Natural killer cell treated with Interleukin-12 subunit alpha and Interleukin-12 subunit beta and Interleukin-15 and Interleukin-18, amount 100 ng/mL, for 72 hours (primary cell): Measurements from ENCODE around the gene PPP1R1B. TPM values are rescaled to one million over a fixed set of nuclear protein-coding genes. Genes with fewer than 3 reads are reported as not detected.

ENCODE experiments used
- ATAC-seq, 2 donors: fragments of 150-1000 bp; cut with Tn5 transposase in 1 of 2; sonication (Bioruptor Pico), chemical (Tn5 transposase) in 1 of 2; 2 replicates each; pipeline ENCODE4 v1.10.0; 2021
- DNase-seq: peaks from one replicate; pipeline ENCODE4 v3.0.0; 2022; ENCODE audit warnings: low spot score
- H3K27ac Mint-ChIP-seq, 2 donors: 1 replicate in 1 of 2; 2 replicates in 1 of 2; pipeline ENCODE4 v1.8.0; 2022; ENCODE audit warnings: mixed read lengths in 2 of 2, mild to moderate bottlenecking in 1 of 2, moderate library complexity in 1 of 2
- H3K27me3 Mint-ChIP-seq, 2 donors: 1 replicate in 1 of 2; 2 replicates in 1 of 2; pipeline ENCODE4 v1.8.0; 2022; ENCODE audit warnings: mixed read lengths in 2 of 2
- H3K36me3 Mint-ChIP-seq: one replicate; pipeline ENCODE4 v1.8.0; 2022; ENCODE audit warnings: mixed read lengths
- H3K4me1 Mint-ChIP-seq, 2 donors: 1 replicate in 1 of 2; 2 replicates in 1 of 2; pipeline ENCODE4 v1.8.0; 2022; ENCODE audit warnings: low read depth in 2 of 2, mixed read lengths in 2 of 2, mild to moderate bottlenecking in 1 of 2
- H3K4me3 Mint-ChIP-seq: one replicate; pipeline ENCODE4 v1.8.0; 2022; ENCODE audit warnings: mixed read lengths
- H3K9me3 Mint-ChIP-seq: 2 replicates; pipeline ENCODE4 v1.8.0; 2022; ENCODE audit warnings: mixed read lengths
- total RNA-seq, 2 donors: library from RNA; stranded (reverse); gene quantifications; one replicate each; pipeline ENCODE4 v1.2.3, GENCODE V29; 2022

PPP1R1B gene
- total RNA-seq, 2 donors from 2014 or later, result not detected

DNA sequence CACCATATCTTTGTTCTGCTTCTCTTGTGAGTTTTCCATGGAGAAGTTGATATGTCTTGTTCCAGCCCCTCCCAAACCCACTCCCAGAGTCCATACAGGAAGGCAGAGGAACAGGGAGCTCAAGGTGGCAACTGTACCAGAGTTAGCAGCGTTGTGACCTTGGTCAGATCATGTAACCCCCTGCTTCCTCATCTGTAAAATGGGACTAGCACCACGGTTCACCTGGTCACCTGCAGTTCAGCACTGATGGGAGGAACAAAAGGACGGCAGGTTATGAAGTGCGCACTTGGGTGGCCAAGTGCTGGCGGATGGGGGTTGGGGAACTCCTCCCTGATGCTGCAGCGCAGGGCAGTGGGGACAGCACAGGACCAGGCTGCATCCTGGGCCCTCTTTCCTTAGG is 11.3 kb upstream of the PPP1R1B start:
- H3K9me3 Mint-ChIP-seq, result no peaks in the 10 kb centered on the region
- no peak overlapping the region for H3K4me3 Mint-ChIP-seq
- H3K4me1 Mint-ChIP-seq, result peaks cover 0 to 6% of the 10 kb centered on the region in 2 donors
- H3K36me3 Mint-ChIP-seq, result no peaks in the 10 kb centered on the region
- ATAC-seq, result no peak
- no peak overlapping the region for H3K27ac Mint-ChIP-seq
- no peak for DNase-seq
- H3K27me3 Mint-ChIP-seq, result peaks cover 20 to 23% of the 10 kb centered on the region in 2 donors

DNA sequence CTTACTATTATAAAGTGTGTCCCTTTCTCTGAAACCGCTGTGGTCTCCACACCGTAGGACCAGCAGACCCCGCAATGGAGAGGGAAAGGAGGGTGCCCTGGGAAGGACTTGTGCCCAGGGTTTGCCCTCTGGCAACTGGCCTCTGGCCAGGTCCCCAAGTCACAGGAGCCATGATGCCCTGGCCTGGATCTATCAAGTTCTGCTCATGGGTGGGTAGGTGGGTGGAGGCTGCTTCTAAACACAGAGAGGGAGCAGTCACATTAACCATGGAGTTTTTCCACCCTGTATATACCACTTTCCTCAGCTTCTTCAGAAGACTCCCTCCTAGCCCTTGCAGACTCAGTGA is 9.7 kb upstream of the PPP1R1B start:
- no peaks in the 10 kb centered on the region for H3K9me3 Mint-ChIP-seq
- ATAC-seq, result no peak
- no peak for DNase-seq
- peaks cover 16 to 18% of the 10 kb centered on the region in 2 donors for H3K27me3 Mint-ChIP-seq
- no peak overlapping the region for H3K27ac Mint-ChIP-seq
- peak overlapping the region; percentile 20 for H3K4me3 Mint-ChIP-seq
- H3K4me1 Mint-ChIP-seq, result peaks cover 4 to 10% of the 10 kb centered on the region in 2 donors
- no peaks in the 10 kb centered on the region for H3K36me3 Mint-ChIP-seq

DNA sequence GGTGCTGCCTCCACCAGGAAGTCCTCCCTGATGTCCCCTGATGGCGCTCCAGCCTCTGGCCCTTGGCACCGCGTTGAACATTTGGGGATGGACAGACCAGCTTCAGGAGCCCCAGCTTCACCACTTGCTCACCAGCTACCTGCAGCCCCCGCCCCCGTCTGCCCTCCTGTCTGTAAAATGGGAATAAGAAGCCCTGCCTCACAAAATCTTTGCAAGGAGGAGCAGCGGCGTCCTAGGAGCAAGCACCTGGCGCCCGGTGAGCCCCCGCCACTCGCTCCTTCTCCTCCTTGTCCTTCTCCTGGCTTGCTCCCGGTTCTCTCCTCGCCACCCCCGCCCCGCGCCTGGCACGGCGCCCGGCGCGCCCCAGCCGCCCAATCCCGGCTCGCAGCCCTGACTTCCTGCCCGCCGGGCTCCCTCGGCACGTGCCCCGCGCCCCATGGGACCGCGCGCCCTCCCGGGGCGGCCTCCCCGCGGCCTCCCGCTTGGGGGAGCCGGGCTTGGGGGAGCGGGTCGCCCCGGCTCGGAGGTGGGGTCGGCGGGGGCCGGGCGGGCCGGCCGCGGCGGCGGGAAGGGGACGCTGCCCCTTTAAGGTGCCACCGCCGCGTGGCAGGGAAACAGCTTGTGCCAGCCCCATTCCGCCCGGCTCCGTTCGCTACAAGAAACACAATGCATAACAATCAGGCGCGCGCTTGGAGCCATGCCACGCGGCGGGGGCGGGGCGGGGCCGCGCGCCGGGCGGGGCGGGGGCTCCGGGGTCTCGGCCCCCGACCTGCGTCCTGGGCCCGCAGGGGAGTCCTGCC is 9.1 kb upstream of the PPP1R1B start:
- H3K27me3 Mint-ChIP-seq, result peaks cover 16 to 18% of the 10 kb centered on the region in 2 donors
- DNase-seq, result no peak
- no peaks in the 10 kb centered on the region for H3K36me3 Mint-ChIP-seq
- peaks cover 10 to 13% of the 10 kb centered on the region in 2 donors for H3K4me1 Mint-ChIP-seq
- H3K4me3 Mint-ChIP-seq, result peak overlapping the region; percentile 85
- H3K27ac Mint-ChIP-seq, result no peak overlapping the region
- ATAC-seq, result peak; percentile 15 to 32
- H3K9me3 Mint-ChIP-seq, result no peaks in the 10 kb centered on the region

DNA sequence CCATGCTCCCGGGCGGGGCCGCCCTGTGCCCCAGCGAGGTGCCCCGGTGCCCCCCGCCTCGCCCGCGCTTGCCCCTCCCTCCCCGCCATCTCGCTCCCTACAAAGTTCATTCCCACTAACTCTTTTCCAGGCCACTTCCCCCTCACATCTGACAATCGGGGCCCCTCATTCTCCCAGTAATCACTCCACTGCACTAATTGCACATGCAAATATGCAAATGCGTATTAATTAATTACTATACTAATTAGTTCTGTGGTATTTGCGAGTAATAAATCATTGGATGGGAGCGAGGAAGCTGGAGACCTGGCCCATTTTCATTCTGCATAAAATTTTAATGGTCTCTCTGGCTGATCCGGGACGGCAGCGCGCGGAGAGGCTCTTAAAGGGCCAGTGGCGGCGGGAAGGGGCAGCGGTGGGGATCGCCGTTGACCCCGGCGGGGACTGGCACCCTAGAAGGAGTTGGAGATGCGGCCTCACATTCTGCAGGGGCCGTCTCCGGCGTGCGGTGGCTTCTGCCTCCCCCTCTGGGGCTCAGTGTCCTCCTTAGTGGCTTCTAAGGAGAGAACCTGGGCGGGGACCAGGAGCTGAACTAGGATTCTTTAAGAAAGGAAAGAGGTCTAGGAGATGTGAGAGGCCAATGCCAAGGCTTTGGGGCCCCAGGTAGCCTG is 8.4 kb upstream of the PPP1R1B start:
- Mint-ChIP-seq H3K27me3 (peaks cover 13 to 16% of the 10 kb centered on the region in 2 donors), H3K4me1 (peaks cover 15 to 16% of the 10 kb centered on the region in 2 donors), H3K9me3 (no peaks in the 10 kb centered on the region), H3K36me3 (no peaks in the 10 kb centered on the region), H3K27ac (no peak overlapping the region), H3K4me3 (peak overlapping the region; percentile 85)
- no peak for DNase-seq
- no peak for ATAC-seq

DNA sequence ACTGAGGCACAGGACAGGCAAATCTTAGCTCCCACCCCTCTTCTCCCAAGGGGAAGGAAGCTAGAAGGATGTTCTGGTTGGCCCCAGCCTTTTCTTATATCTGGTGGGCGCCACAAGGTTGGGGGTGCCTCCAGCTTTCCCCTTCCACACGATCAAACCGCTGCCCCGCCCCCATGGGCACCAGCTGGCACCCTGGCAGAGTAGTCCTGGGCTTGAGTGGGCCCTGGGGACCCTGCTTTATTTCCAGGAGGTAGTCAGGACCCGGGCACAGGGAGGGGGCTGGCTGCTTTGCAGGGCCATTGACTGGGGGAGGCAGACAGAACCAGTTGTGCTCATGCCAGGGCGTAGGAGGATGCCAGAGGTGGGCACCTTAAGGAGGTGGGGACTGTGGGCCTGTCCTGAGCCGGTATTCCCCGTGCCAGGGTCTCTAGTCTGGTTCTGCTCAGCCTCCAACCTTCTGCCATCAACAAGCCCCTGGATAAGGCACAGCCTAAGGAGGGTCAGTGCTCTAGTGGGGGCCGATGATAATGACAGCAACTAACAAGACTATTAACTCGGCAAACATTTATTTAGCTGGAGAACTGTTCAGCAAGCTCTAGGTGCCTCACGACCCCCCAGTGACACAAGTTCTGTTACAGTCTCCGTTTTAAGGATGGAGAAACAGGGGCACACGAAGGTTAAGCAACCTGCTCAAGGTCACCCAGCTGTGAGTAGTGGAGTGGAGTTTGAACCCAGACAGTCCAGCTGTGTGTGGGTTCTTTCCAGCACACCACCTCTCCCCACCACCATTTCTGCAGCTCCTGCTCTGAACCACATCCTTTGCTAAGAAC is 7.6 kb upstream of the PPP1R1B start:
- H3K4me3 Mint-ChIP-seq, result no peak overlapping the region
- H3K27me3 Mint-ChIP-seq, result peaks cover 12 to 16% of the 10 kb centered on the region in 2 donors
- H3K36me3 Mint-ChIP-seq, result no peaks in the 10 kb centered on the region
- peaks cover 16 to 20% of the 10 kb centered on the region in 2 donors for H3K4me1 Mint-ChIP-seq
- H3K27ac Mint-ChIP-seq, result no peak overlapping the region
- no peak for DNase-seq
- H3K9me3 Mint-ChIP-seq, result no peaks in the 10 kb centered on the region
- ATAC-seq, result no peak

DNA sequence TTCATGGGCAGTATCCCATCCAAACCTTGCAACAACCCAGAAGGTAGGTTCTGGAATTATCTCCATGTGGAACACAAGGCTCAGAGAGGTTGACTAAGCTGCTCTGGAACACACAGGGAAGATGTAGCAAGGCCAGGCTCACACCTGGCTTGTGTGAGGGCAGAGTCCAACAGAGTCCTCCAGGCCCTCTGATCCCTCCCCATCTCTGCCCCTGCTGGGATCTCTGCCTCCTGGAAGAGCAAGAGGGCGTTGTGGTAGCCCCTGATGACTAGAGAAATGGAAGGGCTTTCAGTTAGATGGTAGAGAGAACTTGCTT is 7.0 kb upstream of the PPP1R1B start:
- H3K27me3 Mint-ChIP-seq, result peaks cover 10 to 11% of the 10 kb centered on the region in 2 donors
- no peaks in the 10 kb centered on the region for H3K9me3 Mint-ChIP-seq
- ATAC-seq (no peak), DNase-seq (no peak)
- H3K4me3 Mint-ChIP-seq, result no peak overlapping the region
- H3K27ac Mint-ChIP-seq, result no peak overlapping the region
- peaks cover 19 to 20% of the 10 kb centered on the region in 2 donors for H3K4me1 Mint-ChIP-seq
- H3K36me3 Mint-ChIP-seq, result no peaks in the 10 kb centered on the region

DNA sequence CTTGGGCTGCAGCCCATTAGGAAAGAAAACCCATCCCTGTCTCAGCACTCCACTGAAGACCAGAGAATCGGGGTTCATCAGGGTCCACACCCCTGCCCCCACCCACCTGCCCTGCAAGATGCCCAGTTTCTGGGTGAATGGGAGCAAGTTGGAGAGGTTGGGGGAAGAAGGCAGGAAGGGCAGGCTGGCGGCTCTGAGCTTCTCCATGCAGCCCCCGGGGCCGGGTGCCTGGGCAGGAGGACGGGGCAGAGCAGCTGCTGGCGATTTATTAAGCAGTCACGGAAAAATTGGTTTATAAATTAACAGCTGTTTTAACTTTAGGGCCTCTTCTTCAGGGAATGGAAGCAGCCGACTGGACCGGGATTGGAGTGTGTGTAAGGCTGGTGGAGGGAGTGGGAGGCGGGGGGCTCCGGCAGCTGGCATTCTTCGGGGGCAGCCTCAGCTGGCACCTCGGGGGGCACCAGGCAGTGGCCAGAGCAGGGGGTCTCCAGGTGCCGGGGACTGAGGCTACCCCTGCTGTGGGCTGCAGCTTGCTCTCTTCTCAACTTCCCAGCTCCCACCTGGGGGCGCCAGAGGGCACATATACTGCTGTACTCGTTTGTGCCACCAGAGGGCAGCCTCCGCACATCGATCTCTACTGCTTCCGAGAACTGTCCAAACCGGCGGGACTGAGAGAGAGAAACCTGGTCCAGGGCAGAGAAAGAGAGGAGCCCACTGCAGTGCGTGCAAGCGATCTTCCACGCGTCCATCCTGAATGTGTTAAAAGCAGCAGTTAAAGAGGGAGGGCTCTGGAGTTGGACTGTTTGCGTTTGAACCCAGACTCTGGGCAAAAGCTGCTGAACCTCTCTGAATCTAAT is 5.0 kb upstream of the PPP1R1B start:
- Mint-ChIP-seq H3K27ac (peak overlapping the region; percentile 53 to 90), H3K4me1 (peaks cover 20 to 24% of the 10 kb centered on the region in 2 donors), H3K36me3 (no peaks in the 10 kb centered on the region), H3K4me3 (peak overlapping the region; percentile 81), H3K9me3 (no peaks in the 10 kb centered on the region), H3K27me3 (peaks cover 11 to 15% of the 10 kb centered on the region in 2 donors)
- DNase-seq, result peak; percentile 83
- peak; percentile 77 to 89 for ATAC-seq

DNA sequence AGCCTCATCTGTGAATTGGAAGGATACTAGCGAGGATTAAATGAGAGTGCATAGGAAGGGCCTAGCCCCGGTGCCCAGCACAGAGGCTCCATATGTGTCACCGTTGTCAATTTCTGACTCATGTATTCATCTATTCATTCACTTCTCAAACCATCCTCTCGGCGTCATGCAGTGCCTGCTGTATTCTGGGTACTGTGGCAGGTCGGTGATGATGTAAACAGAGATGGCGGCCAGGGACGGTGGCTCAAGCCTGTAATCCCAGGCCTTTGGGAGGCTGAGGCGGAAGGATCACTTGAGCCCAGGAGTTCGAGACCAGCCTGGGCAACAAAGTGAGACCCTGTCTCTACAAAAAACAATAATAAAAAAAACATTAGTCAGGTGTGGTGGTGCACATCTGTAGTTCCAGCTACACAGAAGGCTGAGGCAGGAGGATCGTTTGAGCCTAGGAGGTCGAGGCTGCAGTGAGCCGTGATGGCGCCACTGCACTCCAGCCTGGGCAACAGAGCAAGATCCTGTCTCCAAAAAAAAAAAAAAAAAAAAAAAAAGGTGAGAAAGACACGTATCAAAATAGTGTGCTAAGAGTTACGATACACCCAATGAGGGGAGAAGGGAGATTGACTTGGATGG is 4.3 kb upstream of the PPP1R1B start:
- H3K27me3 Mint-ChIP-seq, result peaks cover 11 to 17% of the 10 kb centered on the region in 2 donors
- H3K4me3 Mint-ChIP-seq, result peak overlapping the region; percentile 81
- no peak for DNase-seq
- no peaks in the 10 kb centered on the region for H3K9me3 Mint-ChIP-seq
- ATAC-seq, result peak; percentile 50 to 93
- no peaks in the 10 kb centered on the region for H3K36me3 Mint-ChIP-seq
- H3K27ac Mint-ChIP-seq, result peak overlapping the region; percentile 53 to 90
- H3K4me1 Mint-ChIP-seq, result peaks cover 20 to 24% of the 10 kb centered on the region in 2 donors

DNA sequence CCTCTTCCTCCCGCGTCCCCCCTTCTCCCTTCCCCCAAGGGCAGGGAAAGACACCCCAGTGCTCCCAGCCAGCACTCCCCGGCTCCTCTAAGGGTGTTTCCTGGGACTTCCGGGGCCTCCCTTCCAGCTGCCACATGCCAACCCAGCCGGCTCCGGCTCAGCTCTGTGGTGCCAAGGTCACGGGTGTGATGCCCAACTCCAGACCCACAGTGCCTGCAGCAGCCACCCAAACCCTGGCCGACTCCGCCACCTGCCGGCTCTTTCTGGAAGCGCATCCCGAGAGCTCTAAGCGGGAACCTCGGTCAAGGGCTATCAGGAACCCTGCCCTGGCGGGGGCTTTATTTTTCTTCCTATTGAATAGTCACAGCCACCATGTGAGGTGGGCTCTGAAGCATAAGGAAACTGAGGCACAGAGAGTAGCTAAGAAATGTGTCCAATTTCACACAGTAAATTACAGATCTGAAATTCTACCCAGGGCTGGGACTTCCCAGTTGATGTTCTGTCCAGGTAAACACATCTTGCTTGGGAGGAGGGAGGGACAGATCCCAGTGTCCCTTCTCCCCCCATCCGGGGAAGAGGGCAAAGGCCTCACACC is 3.3 kb upstream of the PPP1R1B start:
- Mint-ChIP-seq H3K4me3 (peak overlapping the region; percentile 81), H3K9me3 (no peaks in the 10 kb centered on the region), H3K27me3 (peaks cover 19 to 21% of the 10 kb centered on the region in 2 donors), H3K27ac (peak overlapping the region in 1 of 2 donors; percentile 90), H3K4me1 (peaks cover 20% of the 10 kb centered on the region in 2 donors), H3K36me3 (no peaks in the 10 kb centered on the region)
- DNase-seq (peak; percentile 89), ATAC-seq (peak; percentile 50 to 75)

DNA sequence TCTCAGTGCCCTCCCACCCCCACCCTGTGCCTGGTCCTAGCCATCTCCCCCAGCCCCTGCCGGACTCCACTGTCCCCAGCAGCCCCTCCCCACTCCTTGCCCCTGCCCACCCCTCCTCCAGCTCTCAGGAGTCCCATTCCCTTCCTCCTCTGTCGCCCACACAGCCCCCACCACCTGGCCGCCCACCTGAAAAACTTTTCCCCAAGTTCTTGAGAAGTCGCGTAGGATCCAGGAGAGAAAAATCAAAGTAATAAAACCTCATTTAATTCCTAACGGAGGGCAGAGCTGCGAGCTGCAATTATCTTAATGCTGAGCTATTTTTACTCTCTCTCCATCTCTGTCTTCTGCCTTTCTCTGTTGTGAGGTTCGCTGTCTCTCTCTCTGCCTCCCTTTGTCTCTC is 2.4 kb upstream of the PPP1R1B start:
- peaks cover 24 to 25% of the 10 kb centered on the region in 2 donors for H3K27me3 Mint-ChIP-seq
- H3K36me3 Mint-ChIP-seq, result no peaks in the 10 kb centered on the region
- ATAC-seq (no peak), DNase-seq (no peak)
- no peak overlapping the region for H3K4me3 Mint-ChIP-seq
- no peaks in the 10 kb centered on the region for H3K9me3 Mint-ChIP-seq
- no peak overlapping the region for H3K27ac Mint-ChIP-seq
- peaks cover 18 to 20% of the 10 kb centered on the region in 2 donors for H3K4me1 Mint-ChIP-seq

DNA sequence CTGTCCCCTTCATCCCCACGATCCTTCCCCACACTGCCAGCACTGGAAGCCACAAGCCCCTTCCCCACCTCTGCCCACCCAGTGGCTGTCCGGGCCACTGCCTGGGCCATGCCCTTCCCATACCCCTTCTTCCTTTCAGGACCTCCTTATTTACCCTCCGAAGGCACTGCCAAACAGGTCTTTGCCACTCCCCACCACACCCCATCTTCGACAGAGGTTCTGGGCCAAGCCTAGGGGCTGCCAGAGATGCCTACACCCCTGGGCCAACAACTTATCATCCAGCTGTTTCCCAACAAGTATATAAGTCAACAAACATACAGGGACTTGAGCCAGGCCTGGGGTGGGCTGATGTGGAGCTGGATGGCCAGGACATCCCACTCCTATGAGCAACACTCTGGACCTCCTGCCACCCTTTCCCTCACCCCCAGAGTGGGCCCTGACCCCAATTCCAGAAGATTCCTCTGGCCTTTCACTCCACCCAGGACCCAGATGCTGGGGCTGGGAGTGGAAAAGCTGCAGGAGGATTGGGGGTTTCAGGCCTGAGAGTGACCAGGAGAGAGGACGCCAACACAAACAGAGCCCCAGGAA is 1.5 kb upstream of the PPP1R1B start:
- Mint-ChIP-seq H3K27ac (no peak overlapping the region), H3K27me3 (peaks cover 24 to 25% of the 10 kb centered on the region in 2 donors), H3K9me3 (no peaks in the 10 kb centered on the region), H3K36me3 (no peaks in the 10 kb centered on the region), H3K4me1 (peaks cover 18 to 20% of the 10 kb centered on the region in 2 donors), H3K4me3 (no peak overlapping the region)
- ATAC-seq (no peak), DNase-seq (no peak)

DNA sequence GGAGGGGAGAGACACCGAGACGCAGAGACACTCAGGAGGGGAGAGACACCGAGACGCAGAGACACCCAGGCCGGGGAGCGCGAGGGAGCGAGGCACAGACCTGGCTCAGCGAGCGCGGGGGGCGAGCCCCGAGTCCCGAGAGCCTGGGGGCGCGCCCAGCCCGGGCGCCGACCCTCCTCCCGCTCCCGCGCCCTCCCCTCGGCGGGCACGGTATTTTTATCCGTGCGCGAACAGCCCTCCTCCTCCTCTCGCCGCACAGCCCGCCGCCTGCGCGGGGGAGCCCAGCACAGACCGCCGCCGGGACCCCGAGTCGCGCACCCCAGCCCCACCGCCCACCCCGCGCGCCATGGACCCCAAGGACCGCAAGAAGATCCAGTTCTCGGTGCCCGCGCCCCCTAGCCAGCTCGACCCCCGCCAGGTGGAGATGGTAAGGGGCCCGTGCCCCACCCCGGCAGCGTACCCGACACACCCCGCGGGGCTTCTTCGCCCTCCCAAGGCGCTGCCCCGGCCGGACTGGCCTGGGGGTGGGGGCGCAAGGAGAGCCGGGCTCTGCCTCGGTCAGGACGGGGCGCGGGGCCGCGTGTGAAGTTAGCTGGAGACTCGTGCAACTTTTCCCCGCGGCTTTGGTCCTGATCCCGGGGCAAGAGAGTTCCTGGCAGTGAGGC is 427 bp downstream of the PPP1R1B start:
- Mint-ChIP-seq H3K9me3 (no peaks in the 10 kb centered on the region), H3K4me3 (no peak overlapping the region), H3K27me3 (peaks cover 36% of the 10 kb centered on the region in 2 donors), H3K4me1 (peaks cover 15 to 16% of the 10 kb centered on the region in 2 donors), H3K36me3 (no peaks in the 10 kb centered on the region), H3K27ac (no peak overlapping the region)
- DNase-seq (no peak), ATAC-seq (no peak)
